EL (cell line): ENCODE measurements around the gene RNF5.
A peak's percentile ranks its signal among the peaks of the same experiment; 100 is the strongest.
"Not testable (repeated sequence)": the region's sequence is repeated elsewhere in the genome, so short reads cannot be mapped to it uniquely, and the experiment has no call there.

Experiments used
- DNase-seq: peaks from one replicate; pipeline ENCODE4 v3.0.0-alpha.2; 2016

The RNF5 gene

GRCh38 chr6:32190054-32190851 lies 12.0 kb downstream of the RNF5 start, which contains the start of gene PBX2:
Gene PBX2, minus strand, starts transcription at chr6:32190202. Its CDS starts 287 bp downstream, at chr6:32189915.
- peak; percentile 93 for DNase-seq

GRCh38 chr6:32190911-32191677 lies 12.9 kb downstream of the RNF5 start:
- no peak for DNase-seq

- no peak for DNase-seq
Observed at GRCh38 chr6:32191696-32192607, 13.7 kb downstream of the RNF5 start.

- peak; percentile 58 for DNase-seq
Observed at GRCh38 chr6:32192608-32193039, 14.4 kb downstream of the RNF5 start, which contains the start of gene GPSM3. Gene GPSM3, minus strand, starts transcription at chr6:32192643. Its CDS starts 130 bp downstream, at chr6:32192513.

- DNase-seq = not testable (repeated sequence)
Observed at GRCh38 chr6:32193096-32193495, 14.9 kb downstream of the RNF5 start.

- no peak for DNase-seq
Observed at GRCh38 chr6:32194388-32194787, 16.2 kb downstream of the RNF5 start.

GRCh38 chr6:32194825-32195651 lies 16.8 kb downstream of the RNF5 start:
- DNase-seq = peak; percentile 68

- DNase-seq = peak; percentile 100
Observed at GRCh38 chr6:32195652-32195901, 17.4 kb downstream of the RNF5 start.

- peak; percentile 82 for DNase-seq
Observed at GRCh38 chr6:32195902-32196681, 17.9 kb downstream of the RNF5 start.

GRCh38 chr6:32196682-32197616 lies 18.7 kb downstream of the RNF5 start:
- no peak for DNase-seq

GRCh38 chr6:32198345-32198696 lies 20.1 kb downstream of the RNF5 start:
- no peak for DNase-seq

- no peak for DNase-seq
Observed at GRCh38 chr6:32198866-32199265, 20.7 kb downstream of the RNF5 start.

GRCh38 chr6:32200711-32201475 lies 22.7 kb downstream of the RNF5 start:
- no peak for DNase-seq

GRCh38 chr6:32202186-32202585 lies 24.0 kb downstream of the RNF5 start:
- no peak for DNase-seq

- no peak for DNase-seq
Observed at GRCh38 chr6:32203426-32204267, 25.4 kb downstream of the RNF5 start.

- no peak for DNase-seq
Observed at GRCh38 chr6:32204268-32204715, 26.1 kb downstream of the RNF5 start.

GRCh38 chr6:32208996-32209395 lies 30.8 kb downstream of the RNF5 start:
- DNase-seq = no peak

- DNase-seq = no peak
Observed at GRCh38 chr6:32210191-32210601, 32.0 kb downstream of the RNF5 start.
